ENCODE measurements around the gene RGP1. TPM values are rescaled to one million over a fixed set of nuclear protein-coding genes. Genes with fewer than 3 reads are reported as not detected.

Gene RGP1
- total and polyA plus RNA-seq, 9 of the 15 experiments (the other 6 are each of a cell fraction or from before 2014, with no cell fraction given): 0.42 to 13.8 (median 6.7) TPM

- TF ChIP-seq E2F1 (CRISPR knock-in tag; IDR thresholded peaks at IDR 0.05): no peak
- no peak for TF ChIP-seq MYC (IDR thresholded peaks at IDR 0.05; ENCODE audit: low read depth, low read length)
- TF ChIP-seq MYC (CRISPR knock-in tag; IDR thresholded peaks at IDR 0.05; ENCODE audit: borderline replicate concordance, low read depth): no peak
- no peak for TF ChIP-seq FOXA3 (CRISPR knock-in tag; conservative IDR thresholded peaks at IDR 0.05 in 1 of 2, IDR thresholded peaks at IDR 0.05 in 1 of 2)
- no peak for TF ChIP-seq HNRNPLL (IDR thresholded peaks at IDR 0.05; ENCODE audit: low read depth, low read length, poor library complexity, severe bottlenecking)
- no peak for TF ChIP-seq ZNF3 (CRISPR knock-in tag; IDR thresholded peaks at IDR 0.05)
- TF ChIP-seq POLR2A (conservative IDR thresholded peaks at IDR 0.05): no peak
- no peak for TF ChIP-seq ETS1 (conservative IDR thresholded peaks at IDR 0.05; ENCODE audit: control insufficient read depth, low read depth, low read length)
- no peak for TF ChIP-seq AFF4 (CRISPR knock-in tag; IDR thresholded peaks at IDR 0.05)
- TF ChIP-seq GTF2A2 (tag; IDR thresholded peaks at IDR 0.05): no peak
- no peak for TF ChIP-seq THAP12 (CRISPR knock-in tag; IDR thresholded peaks at IDR 0.05)
Measured at GRCh38 chr9:35763181-35763580, 14.1 kb downstream of the RGP1 start (continued).
